Stimulated activated CD8-positive, alpha-beta memory T cell treated with anti-CD3 and anti-CD28 coated beads, Interleukin-12 subunit alpha, Interleukin-12 subunit beta, amount 100 ng/mL, for 24 hours (primary cell): ENCODE results near the gene DCAF11.

ENCODE experiments used
- DNase-seq: peaks from one replicate; pipeline ENCODE4 v3.0.0-alpha.2; 2020; ENCODE audit errors: extremely low read depth

DCAF11 gene

GRCh38 chr14:24139272-24139934 is 24.8 kb downstream of the DCAF11 start:
- DNase-seq, result no peak

DNA sequence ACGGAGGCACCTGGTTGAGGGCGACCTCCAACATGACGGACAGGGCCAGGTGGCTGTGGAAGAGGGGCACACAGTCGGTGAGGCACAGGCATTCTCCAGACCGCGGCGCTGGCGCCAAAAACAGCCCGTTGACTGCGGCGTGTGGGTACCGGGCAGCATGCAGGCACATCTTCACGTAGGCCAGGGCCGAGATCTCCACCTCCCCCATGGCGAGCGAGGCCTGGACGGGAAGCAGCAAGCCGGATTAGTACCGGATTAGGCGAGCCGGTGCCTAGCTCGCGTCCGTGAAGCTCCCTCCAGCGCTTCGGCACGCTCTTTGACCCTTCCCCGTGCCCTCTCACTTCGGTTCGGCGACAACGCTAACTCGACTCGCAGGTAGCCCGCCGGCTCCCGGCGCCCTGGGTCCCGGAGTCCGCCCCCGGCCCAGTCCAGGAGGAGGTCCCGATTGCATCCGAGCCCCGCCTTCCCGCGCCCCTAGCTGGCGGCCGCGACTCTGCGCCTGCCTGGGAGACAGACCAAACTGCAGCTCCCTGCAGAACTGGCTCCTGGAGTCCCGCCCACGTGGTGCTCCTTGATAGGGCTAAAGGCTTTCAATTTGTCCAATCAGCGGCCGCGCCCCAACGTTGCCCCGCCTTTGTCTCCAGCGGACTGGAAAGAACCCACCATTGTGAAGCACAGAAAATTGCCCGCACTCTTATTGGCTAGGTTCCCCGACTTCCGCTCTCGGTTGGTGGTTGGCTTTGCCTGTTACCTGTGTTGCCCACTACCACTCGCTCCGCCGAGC is 26.7 kb downstream of the DCAF11 start, which contains the start of gene EMC9:
EMC9 (minus strand) TSS at position 495 of the 784 bp plus-strand sequence; CDS start at position 208, 287 bp downstream.
- DNase-seq, result peak; percentile 98

DNA sequence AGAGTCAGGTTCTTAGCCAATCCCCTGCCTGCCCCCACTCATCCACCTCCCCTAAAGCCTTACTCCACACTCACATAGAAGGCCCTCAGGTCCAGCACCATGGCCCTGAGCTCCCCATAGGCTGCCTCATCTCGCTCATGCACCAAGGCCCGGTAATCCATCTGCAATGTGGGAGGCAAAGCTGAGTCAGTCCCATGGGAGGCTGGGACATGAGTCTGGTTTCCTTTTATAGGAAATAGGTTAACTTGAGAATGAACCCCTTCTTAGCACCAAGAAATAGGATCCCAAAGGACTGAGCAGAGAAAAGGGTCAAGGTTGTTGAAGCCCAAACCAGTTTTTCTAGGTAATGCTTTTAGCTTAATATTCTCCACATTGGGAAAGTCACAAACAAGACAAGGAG is 28.9 kb downstream of the DCAF11 start:
- no peak for DNase-seq

GRCh38 chr14:24144451-24144850 is 29.9 kb downstream of the DCAF11 start:
- no peak for DNase-seq

DNA sequence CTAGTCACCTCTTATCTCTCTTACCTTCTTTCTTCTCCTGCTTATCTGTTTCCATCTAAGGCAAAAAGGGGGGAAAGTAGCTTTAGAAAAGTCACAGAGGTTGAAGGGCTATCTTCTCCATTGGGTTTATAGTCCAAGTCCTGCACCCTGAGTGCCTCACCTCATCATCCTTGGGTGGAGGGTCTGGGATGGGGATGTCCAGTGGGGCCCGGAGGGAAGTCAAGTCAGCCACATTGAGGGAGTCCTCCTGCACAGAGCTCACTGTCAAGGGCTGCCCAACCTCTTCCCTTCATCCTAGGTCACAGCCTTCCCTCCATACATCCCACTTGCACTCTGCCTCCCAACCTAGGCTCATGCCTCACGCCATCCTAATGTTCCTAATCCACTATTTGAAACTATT is 30.6 kb downstream of the DCAF11 start:
- no peak for DNase-seq

- no peak for DNase-seq
Measured at GRCh38 chr14:24145690-24146452, 31.3 kb downstream of the DCAF11 start.

DNA sequence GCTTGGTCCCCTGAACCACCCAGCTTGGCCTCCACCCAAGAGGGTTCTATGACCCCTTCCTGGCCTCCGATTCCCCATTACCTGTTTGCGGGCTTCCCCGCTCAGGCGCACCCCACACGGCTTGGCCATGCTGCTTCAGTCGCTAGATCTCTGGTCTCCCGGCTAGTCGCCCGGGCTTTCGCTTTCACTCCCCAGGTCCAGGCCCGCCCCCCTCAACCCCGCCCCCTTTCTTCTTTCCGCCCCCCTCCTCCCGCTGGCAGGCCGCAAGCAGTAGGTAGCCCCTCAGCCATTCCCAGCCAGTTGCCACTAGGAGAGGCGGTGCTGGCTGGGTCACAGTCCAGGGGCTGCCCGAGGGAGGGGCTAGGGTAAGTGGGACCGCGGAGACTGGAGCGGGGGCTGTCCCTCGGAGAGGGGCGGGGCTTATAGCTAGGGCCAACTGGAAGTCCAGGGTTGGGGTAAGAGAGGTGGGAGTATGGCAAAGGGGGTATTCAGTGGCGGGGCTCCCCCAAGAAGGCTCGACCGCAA is 31.9 kb downstream of the DCAF11 start, which contains the start of gene PSME2:
PSME2 (minus strand) TSS at position 158 of the 525 bp plus-strand sequence; CDS start at position 129, 29 bp downstream.
- DNase-seq, result peak; percentile 82

GRCh38 chr14:24146978-24147760 is 32.6 kb downstream of the DCAF11 start, which contains the start of gene RNF31:
Gene RNF31 (plus strand): TSS chr14:24147498. CDS start chr14:24147699, 201 bp downstream.
- DNase-seq, result peak; percentile 98

GRCh38 chr14:24147761-24148428 is 33.3 kb downstream of the DCAF11 start:
- no peak for DNase-seq

GRCh38 chr14:24149302-24149969 is 34.9 kb downstream of the DCAF11 start:
- no peak for DNase-seq

- no peak for DNase-seq
Measured at GRCh38 chr14:24150061-24150460, 35.5 kb downstream of the DCAF11 start.

- DNase-seq, result no peak
Measured at GRCh38 chr14:24150567-24150966, 36.0 kb downstream of the DCAF11 start.

DNA sequence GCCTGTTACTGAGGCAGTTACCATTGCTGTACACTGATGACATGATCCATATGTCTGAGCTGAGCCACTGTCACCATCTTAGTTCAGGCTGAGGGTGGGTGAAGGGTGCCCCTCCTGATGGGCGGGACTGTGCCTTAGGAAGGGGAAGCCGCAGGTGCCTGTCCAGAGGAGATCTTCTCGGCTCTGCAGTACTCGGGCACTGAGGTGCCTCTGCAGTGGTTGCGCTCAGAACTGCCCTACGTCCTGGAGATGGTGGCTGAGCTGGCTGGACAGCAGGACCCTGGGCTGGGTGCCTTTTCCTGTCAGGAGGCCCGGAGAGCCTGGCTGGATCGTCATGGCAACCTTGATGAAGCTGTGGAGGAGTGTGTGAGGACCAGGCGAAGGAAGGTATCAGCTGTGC is 36.4 kb downstream of the DCAF11 start:
- DNase-seq, result no peak

GRCh38 chr14:24151404-24152080 is 37.0 kb downstream of the DCAF11 start:
- DNase-seq, result no peak

- DNase-seq, result no peak
Measured at GRCh38 chr14:24155100-24155499, 40.5 kb downstream of the DCAF11 start.

- no peak for DNase-seq
Measured at GRCh38 chr14:24156840-24157239, 42.3 kb downstream of the DCAF11 start.

DNA sequence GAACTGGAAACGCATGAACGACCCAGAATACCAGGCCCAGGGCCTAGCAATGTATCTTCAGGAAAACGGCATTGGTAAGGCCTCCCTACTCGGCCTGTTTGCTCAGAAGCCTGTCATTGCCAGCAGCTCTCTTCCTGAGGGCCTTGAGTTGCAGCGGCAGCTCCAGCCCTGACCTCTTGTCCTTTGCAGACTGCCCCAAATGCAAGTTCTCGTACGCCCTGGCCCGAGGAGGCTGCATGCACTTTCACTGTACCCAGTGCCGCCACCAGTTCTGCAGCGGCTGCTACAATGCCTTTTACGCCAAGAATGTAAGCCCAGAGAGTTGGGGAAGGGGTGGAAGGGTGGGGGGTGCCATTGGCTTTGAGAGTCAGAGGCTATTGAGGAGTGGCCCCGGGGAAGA is 42.8 kb downstream of the DCAF11 start:
- DNase-seq, result no peak

GRCh38 chr14:24159777-24160498 is 45.4 kb downstream of the DCAF11 start:
- no peak for DNase-seq

GRCh38 chr14:24160499-24160849 is 45.9 kb downstream of the DCAF11 start:
- DNase-seq, result no peak
